Measurements from ENCODE around the gene SLC23A2.
"Not testable (repeated sequence)": the region's sequence is repeated elsewhere in the genome, so short reads cannot be mapped to it uniquely, and the experiment has no call there.

SLC23A2 gene

GRCh38 chr20:4936392-4936850 lies 64.9 kb downstream of the SLC23A2 start:
- no peak for DNase-seq (ENCODE audit: low read depth)

GRCh38 chr20:4932061-4932460 lies 69.2 kb downstream of the SLC23A2 start:
- no peak for DNase-seq (ENCODE audit: low read depth)

GRCh38 chr20:4929686-4930397 lies 71.5 kb downstream of the SLC23A2 start:
- DNase-seq (ENCODE audit: low read depth): no peak

GRCh38 chr20:4926531-4927156 lies 74.7 kb downstream of the SLC23A2 start:
- no peak for DNase-seq (ENCODE audit: low read depth)

GRCh38 chr20:4925842-4926530 lies 75.3 kb downstream of the SLC23A2 start:
- DNase-seq (ENCODE audit: low read depth): peak; percentile 60

- DNase-seq (ENCODE audit: low read depth): no peak
These were observed 76.9 kb downstream of the SLC23A2 start for GRCh38 chr20:4924446-4924845.

GRCh38 chr20:4924032-4924431 lies 77.3 kb downstream of the SLC23A2 start:
- no peak for DNase-seq (ENCODE audit: low read depth)

GRCh38 chr20:4922186-4922585 lies 79.1 kb downstream of the SLC23A2 start:
- DNase-seq (ENCODE audit: low read depth): no peak

- not testable (repeated sequence) for DNase-seq (ENCODE audit: low read depth)
These were observed 80.0 kb downstream of the SLC23A2 start for GRCh38 chr20:4921271-4921670.

GRCh38 chr20:4920655-4921054 lies 80.7 kb downstream of the SLC23A2 start:
- no peak for DNase-seq (ENCODE audit: low read depth)

GRCh38 chr20:4920131-4920530 lies 81.2 kb downstream of the SLC23A2 start:
- DNase-seq (ENCODE audit: low read depth): no peak

GRCh38 chr20:4919047-4919704 lies 82.1 kb downstream of the SLC23A2 start:
- DNase-seq (ENCODE audit: low read depth): no peak

- no peak for DNase-seq (ENCODE audit: low read depth)
These were observed 82.8 kb downstream of the SLC23A2 start for GRCh38 chr20:4918473-4918872.

GRCh38 chr20:4916971-4917881 lies 84.1 kb downstream of the SLC23A2 start:
- DNase-seq (ENCODE audit: low read depth): no peak

GRCh38 chr20:4913147-4913546 lies 88.2 kb downstream of the SLC23A2 start:
- DNase-seq (ENCODE audit: low read depth): no peak

GRCh38 chr20:4912380-4913142 lies 88.7 kb downstream of the SLC23A2 start:
- no peak for DNase-seq (ENCODE audit: low read depth)

GRCh38 chr20:4910951-4911350 lies 90.4 kb downstream of the SLC23A2 start:
- no peak for DNase-seq (ENCODE audit: low read depth)

GRCh38 chr20:4905613-4906012 lies 95.7 kb downstream of the SLC23A2 start:
- no peak for DNase-seq (ENCODE audit: low read depth)

GRCh38 chr20:4905195-4905594 lies 96.1 kb downstream of the SLC23A2 start:
- no peak for DNase-seq (ENCODE audit: low read depth)

GRCh38 chr20:4904127-4904860 lies 97.0 kb downstream of the SLC23A2 start:
- no peak for DNase-seq (ENCODE audit: low read depth)

Data from ELR (cell line).